NT2/D1 (cell line): Measurements from ENCODE around the gene MACF1.

Experiments
- SUZ12 ChIP-seq: IDR thresholded peaks from 2 replicates; pipeline ENCODE4 v1.6.1; 2011; ENCODE audit not compliant: insufficient read length, insufficient read depth; ENCODE audit errors: extremely low read depth
- YY1 ChIP-seq: IDR thresholded peaks from 2 replicates; pipeline ENCODE4 v1.6.1; 2011; ENCODE audit not compliant: insufficient read length, insufficient read depth
- ZNF274 ChIP-seq: IDR thresholded peaks from 2 replicates; pipeline ENCODE4 v1.6.1; 2011; ENCODE audit warnings: mild to moderate bottlenecking, low read depth, low read length

GRCh38 chr1:39205102-39205780 lies 746 bp downstream of the MACF1 start:
- no peak for TF ChIP-seq ZNF274
- no peak for TF ChIP-seq YY1
- TF ChIP-seq SUZ12 = no peak
